Stimulated activated CD4-positive, alpha-beta T cell treated with anti-CD3 and anti-CD28 coated beads, Interleukin-1b, Interleukin-23, amount 100 ng/mL, for 48 hours (primary cell): ENCODE measurements around the gene BNIP5.

Experiments
- DNase-seq: peaks from one replicate; pipeline ENCODE4 v3.0.0-alpha.2; 2020

Gene BNIP5

GRCh38 chr6:36290668-36291620, 45.7 kb downstream of the BNIP5 start:
- DNase-seq = no peak

DNA sequence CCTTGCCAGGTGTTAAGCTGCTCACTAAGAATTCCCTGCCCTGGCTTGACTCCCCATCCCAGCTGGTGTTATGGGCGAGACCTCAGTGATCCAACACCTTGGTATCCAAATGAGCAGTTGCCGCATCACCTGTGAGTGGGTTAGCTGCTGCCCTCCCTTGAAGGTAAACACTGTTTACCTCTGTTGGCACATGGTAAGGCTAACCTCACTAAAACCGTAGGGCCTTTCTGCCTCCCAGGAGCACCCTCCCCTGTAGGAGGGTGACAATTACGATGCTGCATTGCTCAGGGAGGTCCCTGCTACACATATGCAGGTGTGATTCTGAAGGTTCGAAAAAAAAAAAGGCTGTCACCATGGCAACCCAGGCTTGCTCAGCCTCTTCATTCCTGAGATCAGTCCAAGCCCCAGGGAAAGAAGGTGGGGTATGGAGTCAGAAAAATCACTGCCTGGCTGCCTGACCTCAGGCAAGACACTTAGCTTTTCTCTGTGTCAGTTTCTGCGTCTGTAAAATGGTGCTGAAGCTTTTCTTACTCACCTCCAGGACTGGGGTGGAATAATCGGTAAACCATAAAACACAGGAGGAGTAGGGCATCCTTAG, 47.3 kb downstream of the BNIP5 start:
- DNase-seq = no peak

DNA sequence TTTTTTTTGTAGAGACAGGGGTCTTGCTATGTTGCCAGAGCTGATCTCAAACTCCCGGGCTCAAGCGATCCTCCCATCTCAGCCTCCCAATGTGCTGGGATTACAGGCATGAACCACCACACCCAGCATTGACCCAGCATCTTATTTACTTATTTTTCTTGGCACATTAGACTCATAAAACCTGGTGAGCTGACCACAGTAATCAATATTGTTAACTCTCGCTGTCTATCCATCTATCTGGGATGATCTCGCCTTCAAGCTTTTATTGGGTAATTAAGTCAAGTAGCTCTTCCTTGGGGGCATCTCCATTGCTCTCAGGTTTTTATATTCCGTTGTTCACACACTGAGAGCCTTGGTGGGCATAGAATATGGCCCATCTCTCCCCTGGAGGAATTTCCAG, 49.8 kb downstream of the BNIP5 start:
- no peak for DNase-seq

- DNase-seq = no peak
Measured at GRCh38 chr6:36285797-36286196, 50.9 kb downstream of the BNIP5 start.

DNA sequence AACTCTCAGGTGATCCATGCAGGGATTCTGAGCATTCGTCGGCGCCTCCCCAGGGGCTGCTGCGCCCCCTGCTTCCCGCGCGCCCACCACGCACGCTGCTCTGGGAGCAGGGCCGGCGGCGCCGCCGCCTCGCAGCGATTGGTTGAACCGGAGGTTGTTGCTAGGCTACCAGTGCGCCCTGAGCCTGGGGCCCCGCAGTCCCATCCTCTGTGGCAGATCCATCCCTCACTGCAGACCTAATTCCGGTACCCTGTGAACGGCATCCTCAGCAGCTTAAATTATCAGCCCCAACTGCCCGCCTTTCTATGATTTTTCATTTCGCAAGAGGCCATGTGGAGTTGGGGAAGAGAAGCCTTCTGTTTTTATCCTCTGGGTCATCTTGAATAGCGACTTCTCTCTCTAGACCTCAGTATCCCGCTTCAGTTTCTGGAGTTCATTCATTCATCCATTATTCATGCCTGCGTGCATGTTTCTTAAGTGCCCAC, 51.5 kb downstream of the BNIP5 start:
- no peak for DNase-seq

DNA sequence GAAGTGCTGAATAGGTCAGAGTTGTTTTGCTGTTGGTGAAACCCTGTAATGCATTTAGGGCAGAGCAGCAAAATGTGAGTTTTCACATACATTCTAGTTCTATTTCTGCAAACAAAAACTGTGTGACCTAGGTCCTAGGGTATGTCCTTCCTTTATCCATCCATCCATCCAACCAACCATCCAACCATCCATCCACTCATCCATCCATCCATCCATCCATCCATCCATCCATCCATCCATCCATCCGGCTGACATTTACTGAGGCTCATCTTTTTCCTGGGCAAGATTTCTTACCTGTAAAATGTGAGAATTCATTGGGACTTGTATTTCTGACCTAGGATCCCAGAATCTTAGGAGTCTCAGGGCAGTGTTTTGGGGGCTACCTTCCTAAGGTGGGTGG, 52.3 kb downstream of the BNIP5 start:
- DNase-seq = no peak

- DNase-seq = no peak
Measured at GRCh38 chr6:36283608-36284007, 53.1 kb downstream of the BNIP5 start.

- DNase-seq = no peak
Measured at GRCh38 chr6:36280983-36281382, 55.7 kb downstream of the BNIP5 start.

- DNase-seq = no peak
Measured at GRCh38 chr6:36280467-36280866, 56.2 kb downstream of the BNIP5 start.

DNA sequence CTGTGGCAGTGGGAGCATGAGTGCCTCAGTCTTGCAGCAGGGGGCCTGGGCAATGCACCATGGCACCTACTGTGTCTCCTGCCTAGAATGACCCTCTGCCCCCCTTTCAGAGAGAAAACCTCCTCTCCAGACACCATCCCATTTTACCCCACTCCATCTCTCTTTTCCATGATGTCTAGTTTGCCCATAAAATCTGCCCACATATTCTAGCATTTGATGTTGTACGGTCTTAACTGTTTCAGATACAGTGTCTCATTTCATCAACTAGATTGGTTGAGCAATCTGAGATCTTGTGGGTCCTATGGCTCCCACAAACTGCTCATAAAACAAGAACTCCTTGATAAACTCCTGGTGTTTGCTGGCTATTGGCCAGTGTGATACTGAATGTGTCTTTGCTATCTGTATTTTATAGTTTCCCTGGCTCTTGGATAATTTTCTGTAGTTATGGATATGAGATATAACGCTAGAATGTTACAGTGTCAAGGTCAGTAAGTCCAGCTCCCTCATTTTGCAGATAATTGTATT, 58.7 kb downstream of the BNIP5 start:
- no peak for DNase-seq

GRCh38 chr6:36276581-36277536, 59.8 kb downstream of the BNIP5 start:
- DNase-seq = no peak

DNA sequence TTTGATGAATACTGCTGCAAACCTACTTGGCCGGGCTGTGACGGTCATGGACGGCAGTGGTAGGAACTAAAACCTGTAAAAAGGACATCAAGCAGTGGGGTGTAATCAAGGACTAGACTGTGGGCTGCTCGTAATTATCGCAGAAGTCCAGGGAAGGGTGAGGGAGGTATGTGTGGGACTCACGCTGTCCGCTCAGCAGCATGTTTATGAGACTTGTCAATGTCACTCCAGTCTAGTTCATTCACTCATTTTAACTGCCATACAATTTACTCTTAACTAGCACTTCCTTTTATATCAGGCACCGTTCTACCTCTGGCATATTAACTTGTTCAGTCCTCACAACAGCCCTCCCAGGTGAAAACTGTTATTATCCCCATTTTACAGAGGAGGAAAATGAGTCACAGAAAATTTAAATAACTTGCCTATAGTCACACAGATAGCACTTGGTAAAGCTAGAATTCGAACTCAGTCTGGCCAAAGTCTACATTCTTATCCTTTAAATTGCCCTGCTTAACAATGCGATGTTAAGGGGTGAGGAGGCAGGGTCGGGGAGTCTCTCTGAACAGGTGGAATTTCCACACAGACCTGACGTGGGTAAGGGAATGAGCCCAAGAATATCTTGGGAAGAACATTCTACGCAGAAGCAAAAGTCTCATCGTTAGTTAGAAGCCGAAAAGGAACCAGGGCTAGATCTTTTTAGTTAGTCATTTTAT, 62.7 kb downstream of the BNIP5 start:
- no peak for DNase-seq

- DNase-seq = no peak
Measured at GRCh38 chr6:36273067-36273466, 63.6 kb downstream of the BNIP5 start.

DNA sequence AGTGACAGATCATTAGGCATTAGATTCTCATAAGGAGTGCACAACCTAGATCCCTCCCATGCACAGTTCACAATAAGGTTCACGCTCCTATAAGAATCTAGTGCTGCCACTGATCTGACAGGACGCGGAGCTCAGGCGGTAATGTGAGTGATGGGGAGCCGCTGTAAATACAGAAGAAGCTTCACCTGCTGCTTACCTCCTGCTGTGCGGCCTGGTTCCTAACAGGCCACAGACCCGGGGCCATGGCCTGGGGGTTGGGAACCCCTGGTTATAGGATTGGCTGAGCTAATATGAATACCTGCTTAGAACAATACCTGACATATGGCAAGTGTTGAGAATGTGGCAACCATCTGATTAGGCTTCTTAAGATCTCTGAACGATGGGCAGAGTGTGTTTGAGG, 64.5 kb downstream of the BNIP5 start:
- no peak for DNase-seq

DNA sequence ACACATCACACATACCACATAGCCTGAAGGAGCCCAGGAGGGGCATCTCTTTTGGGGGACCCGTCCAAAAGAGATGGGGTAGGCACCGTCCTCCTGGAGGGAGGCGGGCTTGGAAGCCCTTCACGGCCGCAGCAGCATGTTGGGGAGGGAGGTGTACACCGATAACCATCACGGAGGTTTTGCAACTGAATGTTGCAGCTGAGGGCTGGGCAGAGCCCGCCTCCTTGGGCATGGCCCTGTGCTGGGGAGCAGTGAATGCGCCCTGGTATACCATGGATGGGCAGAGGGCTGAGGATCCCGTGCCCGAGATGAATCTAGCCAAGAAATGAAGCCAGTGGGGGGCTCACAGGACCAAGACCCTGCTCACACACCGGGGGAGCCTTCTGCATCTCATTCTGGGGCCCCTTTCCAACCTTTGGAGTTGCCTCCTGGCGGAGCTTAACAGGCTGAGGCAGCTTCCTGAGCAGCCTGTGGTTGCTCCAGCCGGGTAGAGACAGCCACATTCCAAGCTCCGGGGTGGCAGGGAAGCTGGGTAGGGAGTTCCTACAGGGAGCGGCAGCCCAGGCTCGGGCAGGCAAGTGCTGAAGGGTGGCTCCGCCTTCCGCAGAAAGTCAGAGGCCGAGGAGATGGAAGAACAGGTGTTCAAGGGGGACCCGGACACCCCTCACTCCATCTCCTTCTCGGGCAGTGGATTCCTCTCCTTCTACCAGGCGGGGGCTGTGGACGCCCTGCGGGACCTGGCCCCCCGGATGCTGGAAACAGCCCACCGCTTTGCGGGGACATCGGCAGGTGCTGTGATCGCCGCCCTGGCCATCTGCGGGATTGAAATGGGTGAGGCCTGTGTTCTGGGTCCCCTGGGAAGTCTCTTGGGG, 66.6 kb downstream of the BNIP5 start, which contains the start of gene PNPLA1:
Gene PNPLA1 (plus strand): TSS at position 227 of the 872 bp plus-strand sequence. CDS start 400 bp downstream, at position 627.
- DNase-seq = no peak

DNA sequence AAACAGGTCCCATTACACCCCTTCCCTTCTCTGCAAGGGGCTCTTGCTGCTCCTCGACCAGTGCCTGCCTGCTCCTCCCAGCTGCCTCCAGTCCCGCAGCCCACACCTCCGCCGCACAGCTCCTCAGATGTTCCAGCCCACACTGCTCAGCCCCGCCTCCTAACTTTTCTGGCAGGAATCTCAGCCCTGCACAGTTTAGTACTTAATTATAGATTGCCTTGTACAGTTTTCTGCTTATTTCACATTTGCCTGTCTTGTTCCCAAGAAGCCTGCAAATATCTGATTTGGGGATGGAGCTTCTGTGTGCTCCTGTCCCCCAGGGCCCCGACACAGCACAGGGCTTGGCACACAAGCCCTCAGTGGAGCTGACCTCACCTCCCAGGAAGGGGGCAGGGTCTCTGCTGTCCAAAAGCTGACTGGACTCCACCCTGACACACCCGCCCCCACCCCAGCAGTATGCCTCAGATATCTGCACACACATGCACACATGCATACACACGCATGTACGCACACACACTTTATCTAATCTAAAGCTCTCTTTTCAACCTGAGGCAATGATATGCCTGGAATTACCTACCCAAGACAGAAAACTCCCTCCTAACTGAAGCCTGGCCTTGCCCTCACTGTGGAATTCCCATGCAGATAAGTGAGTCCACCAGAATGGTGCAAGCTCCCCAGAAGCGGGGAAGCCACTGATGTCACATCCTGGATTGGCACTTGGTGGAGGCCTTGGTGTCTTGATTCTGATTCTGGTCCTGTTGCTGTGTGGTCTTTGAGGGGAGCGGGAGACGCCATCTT, 68.0 kb downstream of the BNIP5 start:
- DNase-seq = no peak

DNA sequence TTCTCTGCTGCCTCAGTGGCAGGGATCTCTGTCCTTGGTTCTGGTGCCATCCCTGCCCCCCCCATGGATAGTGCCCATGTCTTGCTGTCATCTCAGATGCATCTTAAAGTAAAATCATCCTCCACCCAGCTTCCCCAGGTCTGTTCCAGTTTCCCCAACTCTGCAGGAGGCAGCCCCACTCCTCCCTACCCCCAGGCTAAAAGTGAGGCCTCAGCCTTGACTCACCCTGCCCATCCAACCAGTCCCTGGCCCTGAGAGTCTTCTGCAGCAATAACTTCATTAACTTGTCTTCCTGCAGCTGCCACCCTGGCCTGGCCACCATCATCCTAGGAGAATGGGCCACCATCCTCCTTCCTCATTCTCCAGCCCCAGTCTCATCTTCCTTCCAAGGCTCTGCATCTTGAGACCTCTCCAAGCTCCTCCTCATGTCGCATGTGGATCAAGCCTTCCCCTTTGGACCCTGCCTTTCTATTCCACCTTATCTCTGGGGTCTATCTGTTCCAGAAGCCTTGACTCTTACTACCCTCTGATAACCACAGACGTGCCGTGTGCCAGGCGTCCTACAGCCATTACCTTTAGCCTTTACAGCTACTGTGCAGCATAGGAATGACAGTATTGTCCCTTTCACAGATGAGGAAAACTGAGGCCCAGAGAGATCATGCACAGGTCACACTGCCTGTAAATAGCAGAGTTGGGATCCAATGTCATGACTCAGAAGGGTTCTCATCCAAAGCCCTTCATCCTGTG, 68.8 kb downstream of the BNIP5 start:
- DNase-seq = no peak

DNA sequence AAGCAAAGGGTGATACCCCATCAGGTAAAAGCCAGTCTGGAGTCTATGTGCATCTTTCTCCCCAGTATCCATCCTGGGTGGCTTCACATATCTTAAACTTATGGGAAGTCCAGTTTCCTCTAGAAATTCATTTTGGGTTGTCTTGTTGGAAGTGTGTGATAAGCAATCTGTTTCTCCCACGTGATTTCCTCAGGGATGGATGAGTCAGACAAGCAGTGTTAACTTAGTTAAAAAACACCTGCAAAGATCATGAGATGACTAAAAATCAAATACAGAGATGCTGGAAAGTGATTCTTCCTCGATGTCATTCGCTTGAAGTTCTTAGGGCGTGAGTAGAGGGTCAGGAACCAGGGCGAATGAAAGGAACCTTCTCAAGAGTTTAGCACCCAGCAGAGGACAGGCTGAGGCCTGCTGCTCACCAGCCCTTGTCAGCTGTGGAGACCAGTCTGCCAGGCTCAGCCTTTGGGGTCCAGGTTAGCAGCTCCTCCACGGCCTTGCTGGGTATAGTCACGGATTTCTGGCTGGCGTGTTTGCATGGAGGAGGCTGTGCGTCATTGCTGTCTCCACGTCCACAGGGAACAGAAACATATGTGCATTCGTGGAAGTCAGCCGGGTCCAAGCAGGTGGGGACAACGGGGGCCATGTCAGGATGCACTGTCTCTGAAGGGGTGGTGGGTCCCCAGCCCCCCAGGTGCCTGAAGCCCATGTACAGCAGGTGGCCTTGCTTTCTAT, 69.6 kb downstream of the BNIP5 start:
- no peak for DNase-seq
